Upper lobe of left lung (tissue), 4 donors: Measurements from ENCODE around the gene ALAD.

Experiments used
- EP300 ChIP-seq, 4 donors: sonication (generic); formaldehyde crosslinking; IDR thresholded peaks; one replicate each; pipeline ENCODE4 v1.5.1; 2017; ENCODE audit warnings: antibody characterized with exemption in 4 of 4, control low read depth in 2 of 4
- POLR2A ChIP-seq, 4 donors: fragments of 450-650 bp; IDR thresholded peaks; one replicate each; pipeline ENCODE4 v1.5.1; 2016 to 2017; ENCODE audit warnings: antibody characterized with exemption in 4 of 4, mild to moderate bottlenecking in 2 of 4
- POLR2AphosphoS5 ChIP-seq, 2 donors: sonication (generic); formaldehyde crosslinking; IDR thresholded peaks; one replicate each; pipeline ENCODE4 v1.5.1; 2017; ENCODE audit warnings: antibody characterized with exemption in 2 of 2
- TF ChIP-seq, protein P1 (sequence below), 6 experiments: fragments of 450-650 bp in 4 of 6; fragments of 200-600 bp in 2 of 6; sonication (generic) in 2 of 6; IDR thresholded peaks; one replicate each; pipeline ENCODE4 v1.5.1; 2016 to 2019; ENCODE audit warnings: antibody characterized with exemption in 6 of 6

DNA sequence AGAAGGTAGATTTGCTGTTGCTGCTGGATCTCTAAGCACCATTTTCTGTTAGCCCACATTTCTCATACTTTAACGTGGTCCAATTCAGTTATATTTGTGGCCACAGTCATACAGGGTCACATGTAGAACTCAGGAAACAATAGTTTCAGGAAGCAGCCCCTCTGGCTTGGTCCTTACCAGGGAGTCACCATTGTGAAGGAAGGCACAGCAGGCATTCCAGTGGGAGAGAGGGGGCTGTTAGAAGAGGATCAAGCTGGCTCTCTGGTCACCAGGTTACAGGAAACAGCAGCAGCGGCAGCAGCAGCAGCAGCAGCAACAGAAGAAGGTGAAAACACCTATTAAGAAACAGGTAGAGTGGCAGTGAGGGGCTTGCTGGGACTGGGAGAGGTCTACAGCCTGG, 24.0 kb upstream of the ALAD start:
- TF ChIP-seq POLR2A (IDR thresholded peaks at IDR 0.05) = no peak
- TF ChIP-seq, protein P1, sequence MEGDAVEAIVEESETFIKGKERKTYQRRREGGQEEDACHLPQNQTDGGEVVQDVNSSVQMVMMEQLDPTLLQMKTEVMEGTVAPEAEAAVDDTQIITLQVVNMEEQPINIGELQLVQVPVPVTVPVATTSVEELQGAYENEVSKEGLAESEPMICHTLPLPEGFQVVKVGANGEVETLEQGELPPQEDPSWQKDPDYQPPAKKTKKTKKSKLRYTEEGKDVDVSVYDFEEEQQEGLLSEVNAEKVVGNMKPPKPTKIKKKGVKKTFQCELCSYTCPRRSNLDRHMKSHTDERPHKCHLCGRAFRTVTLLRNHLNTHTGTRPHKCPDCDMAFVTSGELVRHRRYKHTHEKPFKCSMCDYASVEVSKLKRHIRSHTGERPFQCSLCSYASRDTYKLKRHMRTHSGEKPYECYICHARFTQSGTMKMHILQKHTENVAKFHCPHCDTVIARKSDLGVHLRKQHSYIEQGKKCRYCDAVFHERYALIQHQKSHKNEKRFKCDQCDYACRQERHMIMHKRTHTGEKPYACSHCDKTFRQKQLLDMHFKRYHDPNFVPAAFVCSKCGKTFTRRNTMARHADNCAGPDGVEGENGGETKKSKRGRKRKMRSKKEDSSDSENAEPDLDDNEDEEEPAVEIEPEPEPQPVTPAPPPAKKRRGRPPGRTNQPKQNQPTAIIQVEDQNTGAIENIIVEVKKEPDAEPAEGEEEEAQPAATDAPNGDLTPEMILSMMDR (IDR thresholded peaks at IDR 0.05) = no peak
- TF ChIP-seq EP300 (IDR thresholded peaks at IDR 0.05) = no peak
- TF ChIP-seq POLR2AphosphoS5 (IDR thresholded peaks at IDR 0.05) = no peak
